HUES6 (cell line): Measurements from ENCODE around the gene CHORDC1.

Experiments
- H3K27ac ChIP-seq: 2 replicates; pipeline ENCODE4 v1.7.0; 2013; ENCODE audit warnings: low read depth, mild to moderate bottlenecking, low read length, inconsistent platforms
- H3K27me3 ChIP-seq: 2 replicates; pipeline ENCODE4 v1.6.1; 2013; ENCODE audit warnings: low read length; ENCODE audit not compliant: control insufficient read depth, insufficient read depth
- H3K36me3 ChIP-seq: 2 replicates; pipeline ENCODE4 v1.6.1; 2013; ENCODE audit warnings: low read length; ENCODE audit not compliant: control insufficient read depth, insufficient read depth
- H3K4me1 ChIP-seq: 2 replicates; pipeline ENCODE4 v1.6.1; 2013; ENCODE audit warnings: low read length; ENCODE audit not compliant: control insufficient read depth, insufficient read depth
- H3K4me3 ChIP-seq: 2 replicates; pipeline ENCODE4 v1.5.1; 2013; ENCODE audit warnings: low read depth, low read length
- H3K9ac ChIP-seq: one replicate; pipeline ENCODE4 v1.6.1; 2013; ENCODE audit warnings: mild to moderate bottlenecking, low read length
- H3K9me3 ChIP-seq: 2 replicates; pipeline ENCODE4 v1.6.1; 2013; ENCODE audit warnings: low read depth, low read length; ENCODE audit not compliant: control insufficient read depth, insufficient read depth

Gene CHORDC1

DNA sequence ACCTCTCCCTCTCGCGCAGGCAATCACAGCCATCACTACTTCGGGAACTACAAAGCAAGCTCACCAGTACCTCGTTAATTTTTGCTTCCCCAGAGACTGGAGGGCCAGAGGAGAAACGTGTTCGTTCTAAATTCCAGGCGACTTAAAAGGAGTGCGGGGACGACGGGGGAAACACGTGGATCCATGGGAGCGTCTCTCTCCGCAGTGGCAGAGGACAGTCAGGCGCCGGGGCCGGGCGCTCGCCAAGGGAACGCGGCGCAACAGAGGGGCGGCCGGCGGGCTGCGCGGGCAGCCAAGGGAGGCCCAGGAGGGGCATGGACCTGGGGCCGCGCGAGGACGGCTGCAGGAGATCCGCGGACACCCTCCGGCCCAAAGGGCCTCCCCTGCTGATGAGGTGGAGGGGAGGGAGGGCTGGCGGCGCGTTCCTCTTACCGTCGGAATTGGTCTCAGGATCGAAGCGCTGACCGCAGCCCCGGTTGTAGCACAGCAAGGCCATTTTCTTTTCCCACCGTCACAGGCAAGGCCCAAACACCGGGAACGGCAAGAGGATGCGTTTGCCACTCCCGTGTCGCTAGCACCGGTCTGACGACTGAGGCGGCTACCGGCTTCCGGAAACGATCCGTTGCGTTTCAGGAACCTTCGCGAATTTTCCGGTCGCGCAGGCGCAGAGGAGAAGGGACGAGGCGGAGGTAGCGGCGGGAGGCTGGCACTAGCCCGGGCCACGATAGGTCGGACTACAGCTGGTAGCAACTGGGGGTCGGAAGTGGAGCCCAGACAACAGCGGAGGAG is at the start of gene CHORDC1:
CHORDC1 (minus strand) TSS at position 591 of the 789 bp plus-strand sequence; CDS start at position 496, 95 bp downstream.
- Histone ChIP-seq H3K27me3 (no peaks in the 10 kb centered on the region), H3K4me1 (peaks cover 17% of the 10 kb centered on the region), H3K4me3 (peak within 1 kb of the TSS; percentile 92), H3K36me3 (peaks cover 15% of the 10 kb centered on the region; the same call in 1 of the 2 replicates), H3K27ac (peak within 1 kb of the TSS; percentile 85), H3K9me3 (peaks cover 20% of the 10 kb centered on the region; the same call in 1 of the 2 replicates), H3K9ac (peak within 1 kb of the TSS; percentile 92)

DNA sequence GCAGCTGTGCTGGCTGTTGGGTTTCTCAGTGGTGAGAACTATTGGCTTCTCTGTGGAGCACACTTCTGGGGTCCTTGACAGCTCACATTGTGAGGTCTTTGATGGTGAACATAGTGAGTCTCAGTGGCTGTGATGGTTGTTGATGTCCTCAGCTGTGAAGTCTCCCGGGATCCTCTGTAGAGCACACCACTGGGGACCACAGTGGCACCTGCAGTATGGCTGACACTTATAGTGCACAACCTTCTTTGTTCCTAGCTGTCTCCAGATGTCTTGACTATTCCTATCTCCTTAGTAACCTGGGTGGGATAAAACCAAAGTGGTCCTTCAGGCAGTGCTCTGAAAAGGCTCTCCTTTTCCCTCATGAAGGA is 34.3 kb upstream of the CHORDC1 start:
- no peak overlapping the region for H3K4me3 ChIP-seq
- H3K36me3 ChIP-seq, result no peaks in the 10 kb centered on the region
- H3K4me1 ChIP-seq, result peaks cover 3% of the 10 kb centered on the region; the same call in 1 of the 2 replicates
- H3K9me3 ChIP-seq, result no peaks in the 10 kb centered on the region
- no peak overlapping the region for H3K27ac ChIP-seq
- no peaks in the 10 kb centered on the region for H3K27me3 ChIP-seq
- H3K9ac ChIP-seq, result no peak overlapping the region

DNA sequence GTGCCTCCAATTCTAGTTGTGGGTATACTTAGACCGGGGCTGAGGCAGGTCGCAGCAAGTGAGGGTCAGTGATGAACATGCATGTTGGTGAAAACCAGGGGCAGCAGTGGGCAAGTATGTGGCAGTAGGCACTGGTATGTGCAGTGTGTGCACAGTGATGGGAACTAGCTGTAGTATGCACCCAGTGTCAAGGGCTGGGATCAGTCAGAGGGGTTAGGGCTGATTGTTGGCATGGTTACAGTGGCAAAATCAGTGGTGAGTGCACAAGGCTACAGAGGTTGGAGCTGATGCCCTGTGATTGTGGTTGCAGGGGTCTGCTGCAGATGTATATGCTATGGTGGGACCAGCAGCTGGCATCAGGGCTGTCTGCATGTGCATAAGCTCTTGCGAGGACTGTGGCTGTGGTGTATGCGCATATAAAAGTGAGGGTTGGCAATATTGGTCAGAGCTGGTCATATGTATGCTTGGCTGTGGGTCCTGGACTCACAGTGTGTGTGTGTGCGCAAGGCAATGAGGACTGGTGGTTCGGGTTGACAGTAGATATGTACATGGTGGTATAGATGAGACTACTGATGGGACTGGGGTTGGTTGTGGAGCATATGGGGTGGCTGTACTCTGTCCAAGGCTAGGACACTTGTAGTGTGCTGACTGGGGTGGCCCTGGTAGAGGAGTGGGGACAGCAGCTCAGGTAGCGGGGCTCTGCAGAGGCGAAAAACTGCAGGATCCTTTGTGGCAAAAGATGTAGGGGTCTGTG is 33.7 kb upstream of the CHORDC1 start:
- no peaks in the 10 kb centered on the region for H3K9me3 ChIP-seq
- H3K4me1 ChIP-seq, result peaks cover 4% of the 10 kb centered on the region; the same call in 1 of the 2 replicates
- no peak overlapping the region for H3K9ac ChIP-seq
- no peaks in the 10 kb centered on the region for H3K27me3 ChIP-seq
- no peak overlapping the region for H3K4me3 ChIP-seq
- H3K27ac ChIP-seq, result no peak overlapping the region
- no peaks in the 10 kb centered on the region for H3K36me3 ChIP-seq

DNA sequence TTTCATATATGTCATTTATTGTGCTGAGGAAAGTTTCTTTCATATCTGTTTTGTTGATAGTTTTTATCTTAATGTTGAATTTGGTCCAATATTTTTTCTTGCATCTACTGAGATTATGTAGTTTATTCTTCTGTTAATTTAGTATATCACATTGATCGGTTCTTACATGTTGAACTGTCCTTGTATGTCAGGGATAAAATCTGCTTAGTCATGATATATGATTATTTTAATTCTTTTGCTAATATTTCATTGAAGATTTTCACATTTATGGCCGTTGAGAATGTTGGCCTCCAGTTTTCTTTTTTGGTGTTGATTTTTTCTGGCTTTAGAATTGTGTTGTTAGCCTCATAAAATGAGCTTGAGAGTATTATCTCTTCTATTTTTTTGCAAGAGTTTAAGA is 31.2 kb upstream of the CHORDC1 start:
- Histone ChIP-seq H3K36me3 (no peaks in the 10 kb centered on the region), H3K27me3 (no peaks in the 10 kb centered on the region), H3K9me3 (no peaks in the 10 kb centered on the region), H3K4me3 (no peak overlapping the region), H3K9ac (no peak overlapping the region), H3K4me1 (peaks cover 4% of the 10 kb centered on the region; the same call in 1 of the 2 replicates), H3K27ac (no peak overlapping the region)

DNA sequence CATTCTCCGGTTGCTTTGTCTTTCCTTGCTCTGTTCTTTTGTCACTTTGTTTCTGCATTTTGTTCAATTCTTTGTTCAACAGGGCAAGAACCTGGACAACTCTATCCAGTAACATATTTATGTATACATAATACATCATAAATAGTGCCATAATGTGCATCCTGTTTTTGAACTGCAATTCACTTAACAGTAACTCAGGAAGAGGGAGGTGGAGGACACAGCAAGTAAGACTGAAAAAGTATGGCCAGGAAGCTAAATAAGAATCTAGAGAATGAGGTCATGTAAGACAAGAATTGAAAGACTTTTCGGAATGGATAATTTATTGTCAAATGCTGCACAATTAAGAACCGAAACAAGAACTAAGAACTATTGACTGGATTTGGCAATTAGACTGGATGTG is 29.2 kb upstream of the CHORDC1 start:
- no peak overlapping the region for H3K27ac ChIP-seq
- no peaks in the 10 kb centered on the region for H3K27me3 ChIP-seq
- H3K4me1 ChIP-seq, result peaks cover 4% of the 10 kb centered on the region; the same call in 1 of the 2 replicates
- H3K9ac ChIP-seq, result no peak overlapping the region
- H3K9me3 ChIP-seq, result no peaks in the 10 kb centered on the region
- no peak overlapping the region for H3K4me3 ChIP-seq
- no peaks in the 10 kb centered on the region for H3K36me3 ChIP-seq

DNA sequence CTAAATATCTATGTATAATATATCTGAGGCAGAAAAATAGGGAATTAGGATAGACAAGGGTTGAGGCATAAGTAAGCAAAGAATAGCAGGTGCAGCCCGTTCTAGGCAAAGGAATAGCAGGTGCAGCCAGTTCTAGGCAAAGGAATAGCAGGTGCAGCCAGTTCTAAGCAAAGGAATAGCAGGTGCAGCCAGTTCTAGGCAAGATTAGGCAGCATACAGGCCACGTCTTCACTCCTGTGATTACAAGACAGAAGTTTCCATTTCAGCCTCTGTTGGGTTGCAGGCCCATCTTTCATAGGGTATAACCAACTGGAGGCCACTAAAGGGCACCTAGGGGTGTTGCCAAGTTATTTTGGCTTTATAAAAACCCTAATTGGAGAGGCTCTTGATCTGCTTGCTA is 28.8 kb upstream of the CHORDC1 start:
- Histone ChIP-seq H3K9me3 (no peaks in the 10 kb centered on the region), H3K4me3 (no peak overlapping the region), H3K4me1 (peaks cover 4% of the 10 kb centered on the region; the same call in 1 of the 2 replicates), H3K36me3 (no peaks in the 10 kb centered on the region), H3K27ac (no peak overlapping the region), H3K9ac (no peak overlapping the region), H3K27me3 (no peaks in the 10 kb centered on the region)

DNA sequence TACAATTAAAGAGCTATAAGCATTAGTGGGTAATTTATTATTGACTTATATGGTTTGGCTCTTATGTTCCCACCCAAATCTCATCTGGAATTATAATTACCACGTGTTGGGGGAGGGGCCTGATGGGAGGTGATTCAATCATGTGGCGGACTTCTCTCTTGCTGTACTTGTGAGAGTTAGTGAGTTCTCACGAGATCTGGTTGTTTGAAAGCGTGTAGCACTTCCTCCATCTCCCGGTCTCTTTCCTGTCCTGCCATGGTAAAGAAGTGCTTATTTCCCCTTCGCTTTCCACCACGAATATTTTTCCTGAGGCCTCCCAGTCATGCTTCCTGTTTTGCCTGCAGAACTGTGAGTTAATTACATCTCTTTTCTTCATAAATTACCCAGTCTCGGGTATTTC is 28.1 kb upstream of the CHORDC1 start:
- no peak overlapping the region for H3K27ac ChIP-seq

DNA sequence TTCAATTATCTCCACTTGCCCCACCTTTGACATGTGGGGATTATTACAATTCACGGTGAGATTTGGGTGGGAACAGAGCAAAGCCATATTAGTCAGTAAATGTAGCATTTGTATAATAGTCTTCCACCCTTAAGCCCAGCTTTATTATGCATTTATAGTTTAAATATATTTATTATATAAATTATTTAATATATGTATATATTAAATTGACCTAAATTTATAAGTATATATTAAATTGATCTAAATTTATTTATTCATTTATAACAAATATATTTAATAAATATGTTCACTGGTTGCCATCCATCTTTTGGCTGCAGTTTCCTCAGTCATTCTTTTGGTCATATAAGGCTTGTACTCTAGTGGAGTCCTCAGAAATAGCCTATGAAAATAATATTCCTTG is 23.6 kb upstream of the CHORDC1 start:
- Histone ChIP-seq H3K36me3 (no peaks in the 10 kb centered on the region), H3K4me1 (peaks cover 10% of the 10 kb centered on the region), H3K9ac (no peak overlapping the region), H3K27ac (no peak overlapping the region), H3K4me3 (no peak overlapping the region), H3K27me3 (no peaks in the 10 kb centered on the region), H3K9me3 (no peaks in the 10 kb centered on the region)

More for the DNA sequence above, 28.1 kb upstream of the CHORDC1 start:
- peaks cover 4% of the 10 kb centered on the region; the same call in 1 of the 2 replicates for H3K4me1 ChIP-seq
- H3K36me3 ChIP-seq, result no peaks in the 10 kb centered on the region
- no peaks in the 10 kb centered on the region for H3K9me3 ChIP-seq
- H3K27me3 ChIP-seq, result no peaks in the 10 kb centered on the region
- no peak overlapping the region for H3K4me3 ChIP-seq
- H3K9ac ChIP-seq, result no peak overlapping the region

DNA sequence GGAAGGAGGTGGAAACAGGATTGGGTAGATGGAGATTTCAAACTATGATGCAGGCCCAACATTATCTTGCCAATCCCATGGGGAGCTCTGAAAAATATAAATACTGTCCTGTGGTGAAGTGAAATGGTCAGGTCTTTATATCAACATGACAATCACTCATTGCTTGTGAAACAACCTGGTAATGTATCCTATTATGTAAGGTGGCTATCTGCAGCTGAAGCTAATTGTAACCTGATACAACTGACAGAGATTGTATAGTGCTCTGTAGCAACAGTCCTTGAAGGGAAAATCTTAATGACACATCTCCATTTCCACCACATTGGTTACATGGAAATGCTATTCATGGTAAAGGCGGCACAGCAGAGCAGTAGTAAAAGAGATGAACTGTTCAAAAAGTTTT is 20.7 kb upstream of the CHORDC1 start:
- Histone ChIP-seq H3K27ac (no peak overlapping the region), H3K27me3 (no peaks in the 10 kb centered on the region), H3K36me3 (no peaks in the 10 kb centered on the region), H3K9ac (no peak overlapping the region), H3K4me1 (peaks cover 10% of the 10 kb centered on the region), H3K4me3 (no peak overlapping the region; the same call in 1 of the 2 replicates), H3K9me3 (no peaks in the 10 kb centered on the region)

DNA sequence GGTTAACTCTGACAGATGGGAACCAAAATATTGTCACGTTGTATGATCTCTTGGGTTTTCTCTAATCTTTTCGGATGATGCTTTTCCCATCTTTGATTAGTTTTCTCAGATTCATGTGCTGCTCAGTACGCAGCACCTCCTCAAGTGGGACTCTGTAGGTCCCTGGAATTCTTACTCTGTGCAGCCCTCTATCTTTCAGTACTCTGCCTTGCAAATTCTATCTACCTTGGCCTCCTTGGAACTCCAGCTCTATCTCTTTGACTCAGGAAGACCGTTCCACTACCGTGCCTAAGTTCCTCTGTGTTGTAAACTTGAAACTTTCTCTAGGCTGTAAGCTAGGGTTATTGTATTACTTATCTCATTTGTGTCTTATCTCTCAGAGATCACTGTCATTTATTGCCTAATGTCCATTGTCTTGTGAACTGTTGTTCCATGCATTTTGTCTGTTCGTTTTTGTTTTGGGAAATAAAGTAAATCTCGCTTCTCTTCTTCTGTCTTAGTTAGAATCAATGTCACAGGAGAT is 20.1 kb upstream of the CHORDC1 start:
- peaks cover 10% of the 10 kb centered on the region for H3K4me1 ChIP-seq
- no peaks in the 10 kb centered on the region for H3K9me3 ChIP-seq
- no peak overlapping the region for H3K9ac ChIP-seq
- H3K27ac ChIP-seq, result no peak overlapping the region
- no peaks in the 10 kb centered on the region for H3K27me3 ChIP-seq
- H3K4me3 ChIP-seq, result no peak overlapping the region
- H3K36me3 ChIP-seq, result no peaks in the 10 kb centered on the region

DNA sequence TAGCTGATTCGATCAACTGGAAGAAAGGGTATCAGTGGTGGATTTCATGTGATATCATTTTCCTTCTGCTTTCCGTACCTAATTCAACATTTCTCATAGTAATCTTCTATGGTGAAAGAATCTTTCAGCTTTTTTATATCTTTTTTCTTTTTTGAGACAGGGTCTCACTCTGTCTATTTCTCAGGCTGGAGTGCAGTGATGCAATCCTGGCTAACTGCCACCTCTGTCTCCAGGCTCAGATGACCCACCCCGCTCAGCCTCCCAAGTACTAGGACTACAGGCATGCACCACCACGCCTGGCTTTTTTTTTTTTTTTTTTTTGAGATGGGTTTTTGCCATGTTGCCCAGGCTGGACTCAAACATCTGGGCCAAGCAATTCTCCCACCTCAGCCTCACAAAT is 18.6 kb upstream of the CHORDC1 start:
- Histone ChIP-seq H3K4me1 (peaks cover 14% of the 10 kb centered on the region), H3K27ac (no peak overlapping the region), H3K9ac (no peak overlapping the region), H3K4me3 (no peak overlapping the region), H3K27me3 (no peaks in the 10 kb centered on the region), H3K9me3 (no peaks in the 10 kb centered on the region), H3K36me3 (no peaks in the 10 kb centered on the region)
